GM18505 (cell line): ENCODE measurements around the gene VEGFA.

Source experiments
- ATAC-seq: cut with Tn5 transposase; IDR thresholded peaks from one replicate; pipeline ENCODE4 v1.9.1; 2021; ENCODE audit not compliant: unreplicated experiment
- POLR2A ChIP-seq: IDR thresholded peaks from 4 replicates; pipeline ENCODE4 v1.6.1; 2011; ENCODE audit warnings: borderline replicate concordance; ENCODE audit not compliant: insufficient read depth, insufficient read length; ENCODE audit errors: extremely low read depth

VEGFA gene

GRCh38 chr6:43776115-43776798 is 6.2 kb downstream of the VEGFA start:
- ATAC-seq = no peak
- no peak for TF ChIP-seq POLR2A

DNA sequence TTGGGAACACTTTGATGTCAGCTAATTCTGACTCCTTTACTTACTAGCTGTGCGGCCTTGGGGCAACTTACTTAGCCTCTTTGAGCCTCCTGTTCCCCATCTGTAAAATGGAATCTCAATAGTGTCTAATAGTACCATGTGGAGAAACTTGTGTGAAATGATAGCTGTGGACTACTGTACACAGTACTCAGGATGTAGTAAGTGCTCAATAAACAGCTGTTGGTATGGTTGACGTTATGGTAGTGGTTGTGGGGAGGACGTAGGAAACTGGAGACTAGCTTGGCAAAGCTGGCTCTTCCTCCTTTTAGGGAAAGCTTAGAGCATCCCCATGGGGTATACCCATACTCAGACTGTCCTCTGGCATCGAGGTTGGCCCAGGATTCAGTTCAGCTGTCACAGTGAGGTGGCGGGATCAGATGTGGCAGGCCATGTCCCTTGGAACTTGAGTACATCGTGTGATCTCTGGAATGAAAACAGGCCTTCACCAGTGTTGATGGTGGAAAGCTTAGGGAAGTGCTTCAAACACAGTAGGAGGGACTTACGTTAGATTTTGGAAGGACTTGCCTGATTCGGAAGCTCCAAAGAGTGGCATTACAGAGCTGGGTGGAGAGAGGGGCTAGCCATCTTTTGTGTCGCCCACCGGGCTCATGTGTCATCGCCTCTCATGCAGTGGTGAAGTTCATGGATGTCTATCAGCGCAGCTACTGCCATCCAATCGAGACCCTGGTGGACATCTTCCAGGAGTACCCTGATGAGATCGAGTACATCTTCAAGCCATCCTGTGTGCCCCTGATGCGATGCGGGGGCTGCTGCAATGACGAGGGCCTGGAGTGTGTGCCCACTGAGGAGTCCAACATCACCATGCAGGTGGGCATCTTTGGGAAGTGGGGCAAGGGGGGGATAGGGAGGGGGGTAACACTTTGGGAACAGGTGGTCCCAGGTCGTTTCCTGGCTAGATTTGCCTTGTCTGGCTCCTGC is 7.1 kb downstream of the VEGFA start:
- ATAC-seq = no peak
- TF ChIP-seq POLR2A = no peak

- TF ChIP-seq POLR2A = no peak
- no peak for ATAC-seq
Observed at GRCh38 chr6:43778131-43778855, 8.3 kb downstream of the VEGFA start.

GRCh38 chr6:43778976-43779851 is 9.2 kb downstream of the VEGFA start:
- no peak for ATAC-seq
- no peak for TF ChIP-seq POLR2A

DNA sequence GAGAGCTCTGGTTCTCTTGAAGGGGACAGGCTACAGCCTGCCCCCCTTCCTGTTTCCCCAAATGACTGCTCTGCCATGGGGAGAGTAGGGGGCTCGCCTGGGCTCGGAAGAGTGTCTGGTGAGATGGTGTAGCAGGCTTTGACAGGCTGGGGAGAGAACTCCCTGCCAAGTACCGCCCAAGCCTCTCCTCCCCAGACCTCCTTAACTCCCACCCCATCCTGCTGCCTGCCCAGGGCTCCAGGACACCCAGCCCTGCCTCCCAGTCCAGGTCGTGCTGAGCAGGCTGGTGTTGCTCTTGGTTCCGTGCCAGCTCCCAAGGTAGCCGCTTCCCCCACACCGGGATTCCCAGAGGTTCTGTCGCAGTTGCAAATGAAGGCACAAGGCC is 9.8 kb downstream of the VEGFA start:
- ATAC-seq = no peak
- TF ChIP-seq POLR2A = no peak

- ATAC-seq = no peak
- no peak for TF ChIP-seq POLR2A
Observed at GRCh38 chr6:43780293-43780692, 10.3 kb downstream of the VEGFA start.

- TF ChIP-seq POLR2A = no peak
- ATAC-seq = no peak
Observed at GRCh38 chr6:43780941-43781928, 11.2 kb downstream of the VEGFA start.

DNA sequence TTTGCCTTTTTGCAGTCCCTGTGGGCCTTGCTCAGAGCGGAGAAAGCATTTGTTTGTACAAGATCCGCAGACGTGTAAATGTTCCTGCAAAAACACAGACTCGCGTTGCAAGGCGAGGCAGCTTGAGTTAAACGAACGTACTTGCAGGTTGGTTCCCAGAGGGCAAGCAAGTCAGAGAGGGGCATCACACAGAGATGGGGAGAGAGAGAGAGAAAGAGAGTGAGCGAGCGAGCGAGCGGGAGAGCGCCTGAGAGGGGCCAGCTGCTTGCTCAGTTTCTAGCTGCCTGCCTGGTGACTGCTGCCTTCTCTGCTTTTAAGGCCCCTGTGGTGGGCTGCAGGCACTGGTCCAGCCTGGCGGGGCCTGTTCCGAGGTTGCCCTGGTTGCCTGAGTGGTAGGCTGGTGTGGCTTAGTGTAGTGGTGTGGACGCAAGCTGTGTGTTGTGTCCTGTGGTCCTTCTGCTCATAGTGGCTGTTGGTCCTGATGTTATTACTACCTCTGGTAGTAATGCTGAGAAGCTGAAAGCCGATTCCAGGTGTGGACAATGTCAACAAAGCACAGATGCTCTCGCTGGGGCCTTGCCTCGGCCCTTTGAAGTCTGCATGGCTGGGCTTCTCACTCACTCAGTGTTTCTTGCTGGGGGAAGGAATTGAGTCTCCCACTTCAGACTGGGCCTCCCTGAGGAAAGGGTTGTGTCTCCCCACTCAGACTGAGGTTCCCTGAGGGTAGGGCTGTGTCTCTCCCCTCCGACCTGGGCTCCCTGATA is 12.1 kb downstream of the VEGFA start:
- no peak for ATAC-seq
- no peak for TF ChIP-seq POLR2A

GRCh38 chr6:43782764-43783513 is 12.9 kb downstream of the VEGFA start:
- TF ChIP-seq POLR2A = no peak
- no peak for ATAC-seq
